Activated naive CD4-positive, alpha-beta T cell treated with anti-CD3 and anti-CD28 coated beads, Interleukin-2, amount 10 ng/mL, durations not matched to agents 7 days and 5 days (primary cell): ENCODE results near the gene P3H1.
"Not testable (repeated sequence)": the region's sequence is repeated elsewhere in the genome, so short reads cannot be mapped to it uniquely, and the experiment has no call there.

ENCODE experiments used
- CTCF ChIA-PET: fragments of 350-600 bp; sonication (Branson Sonifier 250); formaldehyde crosslinking; loops from one replicate; lab custom pipeline; 2021; ENCODE audit warnings: antibody characterized with exemption; lab: Charles Lee
- DNase-seq: peaks from one replicate; pipeline ENCODE4 v3.0.0-alpha.2; 2020
- H3K27ac Mint-ChIP-seq: one replicate; pipeline ENCODE4 v1.8.0; 2021; ENCODE audit warnings: mild to moderate bottlenecking, moderate library complexity, mixed read lengths
- H3K27me3 Mint-ChIP-seq: one replicate; pipeline ENCODE4 v1.8.0; 2021; ENCODE audit warnings: mild to moderate bottlenecking, mixed read lengths
- H3K36me3 Mint-ChIP-seq: one replicate; pipeline ENCODE4 v1.8.0; 2021; ENCODE audit warnings: mixed read lengths
- H3K4me1 Mint-ChIP-seq: one replicate; pipeline ENCODE4 v1.8.0; 2021; ENCODE audit warnings: mixed read lengths
- H3K4me3 Mint-ChIP-seq: one replicate; pipeline ENCODE4 v1.8.0; 2021; ENCODE audit warnings: mild to moderate bottlenecking, moderate library complexity, mixed read lengths
- H3K9me3 Mint-ChIP-seq: one replicate; pipeline ENCODE4 v1.8.0; 2021; ENCODE audit warnings: mixed read lengths

Gene P3H1

DNA sequence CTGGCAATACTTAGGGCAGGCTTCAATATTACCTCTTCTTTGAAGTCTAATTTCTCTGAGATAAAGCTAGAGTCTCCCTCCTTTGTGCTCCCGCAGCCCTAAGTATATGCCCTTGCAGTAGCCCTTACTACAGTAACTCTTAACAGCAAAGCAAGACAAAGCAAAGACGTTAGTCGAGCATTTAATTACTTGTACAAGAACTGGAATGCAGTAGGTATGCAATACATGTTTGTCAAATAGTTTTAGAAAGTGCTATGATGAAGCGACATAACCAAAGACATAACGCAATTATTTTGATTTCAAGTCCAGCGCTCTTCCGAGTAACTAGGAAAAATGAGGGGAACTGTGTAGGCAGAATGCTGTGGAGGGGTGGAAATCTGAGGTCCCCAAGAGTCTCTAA lies 1.6 kb downstream of the P3H1 start:
- Mint-ChIP-seq H3K9me3 (no peaks in the 10 kb centered on the region), H3K4me3 (no peak overlapping the region), H3K27me3 (no peaks in the 10 kb centered on the region), H3K27ac (no peak overlapping the region), H3K4me1 (peaks cover 35% of the 10 kb centered on the region), H3K36me3 (peaks cover 15% of the 10 kb centered on the region)
- no peak for DNase-seq
- CTCF ChIA-PET: interaction anchor here (1.6 kb wide), 1 partner anchor 147 kb away, joined by 4 read pairs; no protein-coding TSS in a partner anchor

DNA sequence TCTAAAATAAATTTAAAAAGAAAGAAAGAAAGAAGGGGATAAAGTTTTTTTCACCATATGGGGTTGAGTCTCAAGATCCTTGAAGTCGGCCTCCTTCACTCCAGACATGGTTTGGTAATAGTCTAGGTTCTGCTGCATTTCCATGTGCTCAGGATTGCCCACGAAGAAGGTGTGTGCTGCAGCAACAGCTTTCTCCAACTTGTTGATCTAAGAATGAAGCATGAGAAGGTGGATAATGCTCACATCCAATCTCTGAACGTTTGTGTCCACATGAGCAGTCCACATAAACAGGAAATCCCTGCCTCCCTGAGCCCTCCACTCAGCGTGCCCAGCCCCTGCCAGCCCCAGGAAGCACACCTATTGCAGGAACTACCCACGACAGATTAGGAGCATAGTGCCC lies 4.6 kb downstream of the P3H1 start:
- DNase-seq: no peak
- CTCF ChIA-PET: interaction anchor here (0.7 to 1.1 kb wide), 3 partner anchors 14 to 83 kb away, joined by 3 to 5 read pairs (median 3); no protein-coding TSS in a partner anchor
- Mint-ChIP-seq H3K4me3 (no peak overlapping the region), H3K9me3 (no peaks in the 10 kb centered on the region), H3K27me3 (no peaks in the 10 kb centered on the region), H3K4me1 (peaks cover 10% of the 10 kb centered on the region), H3K27ac (no peak overlapping the region), H3K36me3 (peaks cover 18% of the 10 kb centered on the region)

DNA sequence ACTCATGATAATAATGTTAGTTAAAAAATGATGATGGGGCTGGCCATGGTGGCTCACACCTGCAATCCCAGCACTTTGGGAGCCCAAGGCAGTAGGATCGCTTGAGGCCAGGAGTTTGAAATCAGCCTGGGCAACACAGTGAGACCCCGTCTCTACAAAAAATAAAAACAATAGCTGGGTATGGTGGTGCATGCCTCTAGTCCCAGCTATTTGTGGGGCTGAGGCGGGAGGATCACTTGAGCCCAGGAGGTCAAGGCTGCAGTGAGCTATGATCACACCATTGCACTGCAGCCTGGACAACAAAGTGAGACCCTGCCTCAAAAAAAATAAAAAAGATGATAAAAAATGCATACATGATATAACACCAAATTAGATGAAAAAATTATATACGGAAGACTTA lies 5.3 kb downstream of the P3H1 start:
- no peaks in the 10 kb centered on the region for H3K9me3 Mint-ChIP-seq
- DNase-seq: no peak
- H3K36me3 Mint-ChIP-seq: peaks cover 23% of the 10 kb centered on the region
- no peak overlapping the region for H3K4me3 Mint-ChIP-seq
- no peak overlapping the region for H3K27ac Mint-ChIP-seq
- H3K4me1 Mint-ChIP-seq: peaks cover 10% of the 10 kb centered on the region
- no peaks in the 10 kb centered on the region for H3K27me3 Mint-ChIP-seq
- CTCF ChIA-PET: interaction anchor here (0.7 to 1.1 kb wide), 2 partner anchors 15 to 83 kb away, joined by 3 to 5 read pairs; no protein-coding TSS in a partner anchor

DNA sequence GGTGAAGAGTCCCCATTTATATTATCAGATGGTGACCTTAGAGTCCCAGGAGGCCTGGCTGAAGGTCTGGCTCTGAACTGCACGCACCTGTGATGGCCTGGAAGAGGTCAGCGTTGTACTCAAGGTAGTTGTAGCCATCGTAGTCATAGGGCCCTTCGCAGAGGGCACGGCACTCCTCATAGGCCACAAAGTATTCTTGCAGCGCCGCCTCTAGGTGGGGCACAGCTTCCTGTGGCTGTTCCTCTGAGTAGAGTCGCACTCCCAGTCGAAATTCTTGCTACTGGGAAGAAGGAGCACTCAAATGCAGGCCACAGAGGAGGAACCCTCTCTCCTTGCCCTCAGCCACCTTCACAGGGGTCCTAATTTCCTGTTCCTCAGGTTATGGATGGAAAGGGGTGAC lies 7.7 kb downstream of the P3H1 start:
- Mint-ChIP-seq H3K36me3 (peaks cover 41% of the 10 kb centered on the region), H3K9me3 (no peaks in the 10 kb centered on the region), H3K27me3 (no peaks in the 10 kb centered on the region), H3K4me1 (peaks cover 6% of the 10 kb centered on the region), H3K4me3 (no peak overlapping the region), H3K27ac (no peak overlapping the region)
- no peak for DNase-seq
- CTCF ChIA-PET: interaction anchor here (0.7 to 1.7 kb wide), 4 partner anchors 12 to 181 kb away, joined by 3 to 5 read pairs (median 3); no protein-coding TSS in a partner anchor

DNA sequence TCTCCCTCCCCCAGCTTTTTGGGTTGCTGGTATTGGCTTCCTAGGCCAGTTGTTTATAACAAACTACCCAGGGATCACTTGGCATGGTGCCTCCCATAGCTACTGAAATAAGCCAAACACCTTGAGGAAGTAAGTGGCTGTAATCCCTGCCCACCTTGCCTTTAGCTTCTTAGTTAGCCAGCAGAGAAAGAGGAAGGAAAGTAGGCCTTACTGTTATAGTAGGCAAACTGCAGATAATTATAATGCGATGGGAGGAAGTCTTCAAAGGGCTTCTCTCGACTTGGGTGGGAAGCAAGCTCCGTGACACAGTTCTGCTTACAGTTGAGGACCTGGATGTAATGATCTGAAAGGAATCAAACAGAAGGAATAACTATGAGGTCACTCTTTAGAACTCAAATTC lies 8.2 kb downstream of the P3H1 start:
- H3K27me3 Mint-ChIP-seq: no peaks in the 10 kb centered on the region
- H3K4me3 Mint-ChIP-seq: no peak overlapping the region
- no peak for DNase-seq
- peaks cover 45% of the 10 kb centered on the region for H3K36me3 Mint-ChIP-seq
- H3K27ac Mint-ChIP-seq: no peak overlapping the region
- H3K9me3 Mint-ChIP-seq: no peaks in the 10 kb centered on the region
- peaks cover 5% of the 10 kb centered on the region for H3K4me1 Mint-ChIP-seq
- CTCF ChIA-PET: interaction anchor here (0.6 to 1.7 kb wide), 5 partner anchors 12 to 915 kb away, joined by 3 to 5 read pairs (median 3); no protein-coding TSS in a partner anchor

DNA sequence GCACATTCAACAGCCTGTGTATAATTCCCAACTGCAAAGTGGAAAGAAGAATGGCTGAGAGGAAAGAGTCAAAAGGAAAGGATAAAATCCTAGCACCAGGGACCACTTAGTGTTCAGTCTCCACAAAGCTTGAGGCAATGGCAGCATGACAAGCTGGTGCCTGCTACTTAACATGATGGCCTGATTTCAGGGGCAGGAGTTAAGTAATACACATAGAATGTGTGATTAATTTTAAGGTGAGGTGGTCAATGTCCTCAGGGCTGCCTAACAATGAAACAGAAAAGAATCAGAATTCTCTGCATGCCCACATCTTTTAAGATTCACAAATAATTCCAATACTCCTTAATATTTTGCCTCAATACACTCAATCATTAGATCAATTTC lies 8.9 kb downstream of the P3H1 start:
- H3K27ac Mint-ChIP-seq: no peak overlapping the region
- DNase-seq: no peak
- H3K4me1 Mint-ChIP-seq: peaks cover 4% of the 10 kb centered on the region
- H3K4me3 Mint-ChIP-seq: no peak overlapping the region
- CTCF ChIA-PET: interaction anchor here (0.6 to 2.3 kb wide), 5 partner anchors 9 to 915 kb away, joined by 3 to 15 read pairs (median 5); partner anchors contain the start of genes C1orf50 and P3H1
- no peaks in the 10 kb centered on the region for H3K9me3 Mint-ChIP-seq
- H3K36me3 Mint-ChIP-seq: peaks cover 50% of the 10 kb centered on the region
- no peaks in the 10 kb centered on the region for H3K27me3 Mint-ChIP-seq

DNA sequence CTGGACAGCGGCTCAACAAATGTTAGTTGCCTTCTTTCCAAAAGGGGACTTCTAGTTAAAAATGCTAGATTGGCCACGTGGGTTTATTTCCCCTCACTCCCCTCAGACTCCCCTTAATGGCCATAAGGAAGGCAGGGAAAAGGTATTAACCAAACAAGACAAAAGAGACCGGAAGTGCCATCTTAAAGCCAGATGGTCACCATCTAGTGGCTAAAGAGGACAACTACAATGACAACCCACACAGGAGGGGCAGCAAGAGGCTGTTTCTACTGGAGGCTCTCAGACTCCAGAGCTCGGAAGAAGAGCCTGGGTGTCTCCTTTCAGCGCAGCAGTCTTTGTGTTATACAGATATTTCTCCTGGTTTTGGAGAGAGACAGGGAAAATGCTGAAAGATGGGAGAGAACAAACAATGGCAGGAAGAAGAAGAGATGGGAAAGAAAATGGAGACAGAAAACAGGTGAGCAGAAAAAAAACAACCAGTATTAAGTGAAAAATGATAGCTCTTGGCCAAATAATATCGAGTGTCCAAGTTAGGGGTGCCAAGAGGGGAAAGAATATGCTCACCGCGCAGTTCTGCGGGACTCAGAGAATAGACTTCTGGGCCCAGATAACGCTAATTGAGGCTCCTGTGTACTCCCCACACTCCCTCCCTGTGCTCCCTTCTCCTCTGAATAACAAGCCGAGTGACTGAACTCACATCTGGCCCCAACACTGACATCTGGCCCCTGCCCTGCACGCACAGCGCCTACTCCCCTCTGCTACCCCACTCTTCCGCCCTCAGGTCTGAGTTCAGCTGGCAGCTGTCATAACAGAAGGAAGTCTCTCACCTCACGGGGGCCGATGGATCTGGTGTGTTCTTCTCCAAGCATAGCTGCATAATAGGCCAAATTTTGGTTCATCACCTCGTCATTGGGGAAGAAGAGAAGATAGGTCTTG lies 9.6 kb downstream of the P3H1 start:
- H3K27me3 Mint-ChIP-seq: no peaks in the 10 kb centered on the region

DNA sequence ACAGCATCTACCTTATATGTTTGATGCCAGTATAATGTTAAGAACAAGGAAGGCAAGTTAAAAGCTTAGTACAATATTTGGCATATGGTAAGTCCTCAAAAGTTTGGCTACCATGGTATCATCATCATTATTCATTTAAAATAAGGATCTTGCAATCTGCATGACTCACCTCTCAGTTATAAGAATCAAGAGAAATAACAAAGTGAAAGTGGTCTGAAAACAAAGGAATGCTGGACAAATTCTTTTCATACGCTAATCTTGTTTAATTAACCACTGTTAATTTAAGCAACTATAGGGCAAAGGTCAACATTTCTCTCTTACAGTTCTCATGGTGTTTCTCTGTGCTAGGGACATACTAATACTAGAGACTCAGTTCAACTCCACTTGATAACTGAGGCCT lies 13.8 kb downstream of the P3H1 start:
- peaks cover 66% of the 10 kb centered on the region for H3K36me3 Mint-ChIP-seq
- no peak for DNase-seq

More for the DNA sequence above, 9.6 kb downstream of the P3H1 start:
- H3K9me3 Mint-ChIP-seq: no peaks in the 10 kb centered on the region
- no peak overlapping the region for H3K4me3 Mint-ChIP-seq
- no peak for DNase-seq
- peaks cover 55% of the 10 kb centered on the region for H3K36me3 Mint-ChIP-seq
- CTCF ChIA-PET: interaction anchor here (1.1 to 2.3 kb wide), 5 partner anchors 9 to 179 kb away, joined by 3 to 15 read pairs (median 5); partner anchors contain the start of genes C1orf50 and P3H1
- H3K27ac Mint-ChIP-seq: no peak overlapping the region
- peaks cover under 1% of the 10 kb centered on the region for H3K4me1 Mint-ChIP-seq

DNA sequence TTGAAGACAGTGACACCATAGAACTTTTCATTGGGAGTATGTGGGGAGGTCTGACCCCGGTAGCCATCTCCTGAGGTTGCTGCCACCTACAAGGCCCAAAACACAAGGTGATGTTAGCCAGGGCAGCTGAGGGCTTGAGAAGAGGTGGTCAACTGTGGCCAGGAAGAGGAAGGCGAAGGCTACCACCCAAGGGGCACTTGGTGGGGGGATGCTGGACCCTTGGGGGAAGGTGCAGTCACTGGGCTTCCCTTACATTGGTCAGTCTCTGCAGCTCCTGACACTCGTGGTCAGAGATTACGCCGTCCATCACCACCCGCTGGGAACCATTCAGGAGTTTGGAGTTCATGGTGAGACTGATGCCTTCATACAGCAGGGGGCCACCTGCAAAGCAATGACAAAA lies 14.5 kb downstream of the P3H1 start:
- Mint-ChIP-seq H3K9me3 (no peaks in the 10 kb centered on the region), H3K4me1 (no peaks in the 10 kb centered on the region), H3K36me3 (peaks cover 64% of the 10 kb centered on the region), H3K27me3 (no peaks in the 10 kb centered on the region), H3K27ac (no peak overlapping the region), H3K4me3 (no peak overlapping the region)
- DNase-seq: peak; percentile 8
- CTCF ChIA-PET: interaction anchor here (1.5 kb wide), 1 partner anchor 15 kb away, joined by 3 read pairs; no protein-coding TSS in a partner anchor

More for the DNA sequence above, 13.8 kb downstream of the P3H1 start:
- H3K27me3 Mint-ChIP-seq: no peaks in the 10 kb centered on the region
- H3K4me3 Mint-ChIP-seq: no peak overlapping the region
- no peaks in the 10 kb centered on the region for H3K4me1 Mint-ChIP-seq
- CTCF ChIA-PET: interaction anchor here (1.5 kb wide), 1 partner anchor 16 kb away, joined by 3 read pairs; no protein-coding TSS in a partner anchor
- H3K27ac Mint-ChIP-seq: no peak overlapping the region
- H3K9me3 Mint-ChIP-seq: no peaks in the 10 kb centered on the region

DNA sequence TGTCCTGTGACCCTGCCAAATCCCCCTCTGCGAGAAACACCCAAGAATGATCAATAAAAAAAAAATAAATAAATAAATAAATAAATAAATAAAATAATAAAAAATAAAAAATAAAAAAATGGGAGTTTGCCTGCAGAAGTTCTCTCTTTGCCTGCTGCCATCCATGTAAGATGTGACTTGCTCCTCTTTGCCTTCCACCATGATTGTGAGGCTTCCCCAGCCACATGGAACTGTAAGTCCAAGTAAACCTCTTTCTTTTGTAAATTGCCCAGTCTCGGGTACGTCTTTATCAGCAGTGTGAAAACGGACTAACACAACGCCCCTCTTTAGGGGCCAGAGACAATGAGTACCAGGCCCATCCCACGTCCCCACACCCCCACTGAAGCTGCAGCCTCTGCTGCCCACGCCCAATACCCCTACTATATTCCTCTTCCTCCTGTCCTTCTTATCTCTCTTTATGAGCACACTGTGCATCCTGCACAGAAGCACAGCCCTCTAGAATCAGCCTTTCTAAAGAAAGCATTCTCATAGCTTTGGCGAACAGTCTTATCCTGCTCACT lies 15.2 kb downstream of the P3H1 start:
- H3K27ac Mint-ChIP-seq, H3K4me3 Mint-ChIP-seq, DNase-seq, H3K27me3 Mint-ChIP-seq, H3K4me1 Mint-ChIP-seq, H3K9me3 Mint-ChIP-seq, CTCF ChIA-PET: not testable (repeated sequence)
- peaks cover 60% of the 10 kb centered on the region for H3K36me3 Mint-ChIP-seq

DNA sequence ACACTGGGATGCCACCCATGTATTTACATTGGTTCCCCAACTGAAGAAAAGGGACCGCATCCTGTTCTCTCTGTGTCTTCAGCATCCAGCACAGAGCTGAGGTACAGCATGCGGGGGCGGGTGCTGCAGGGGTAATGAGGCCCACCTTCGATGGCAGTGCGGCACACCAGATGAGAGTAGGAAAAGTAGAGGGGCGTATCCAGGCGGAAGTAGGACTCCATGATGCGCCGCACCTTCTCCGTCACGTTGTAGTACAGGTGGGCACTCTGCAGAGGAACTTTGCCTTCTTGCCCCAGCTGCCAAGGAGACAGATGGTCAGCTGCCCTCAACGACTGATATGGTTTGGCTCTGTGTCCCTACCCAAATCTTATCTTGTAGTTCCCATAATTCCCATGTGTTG lies 16.8 kb downstream of the P3H1 start:
- no peaks in the 10 kb centered on the region for H3K4me1 Mint-ChIP-seq
- H3K27me3 Mint-ChIP-seq: no peaks in the 10 kb centered on the region
- CTCF ChIA-PET: no interaction called here
- peaks cover 50% of the 10 kb centered on the region for H3K36me3 Mint-ChIP-seq
- no peak overlapping the region for H3K4me3 Mint-ChIP-seq
- no peak for DNase-seq
- H3K9me3 Mint-ChIP-seq: no peaks in the 10 kb centered on the region
- no peak overlapping the region for H3K27ac Mint-ChIP-seq

DNA sequence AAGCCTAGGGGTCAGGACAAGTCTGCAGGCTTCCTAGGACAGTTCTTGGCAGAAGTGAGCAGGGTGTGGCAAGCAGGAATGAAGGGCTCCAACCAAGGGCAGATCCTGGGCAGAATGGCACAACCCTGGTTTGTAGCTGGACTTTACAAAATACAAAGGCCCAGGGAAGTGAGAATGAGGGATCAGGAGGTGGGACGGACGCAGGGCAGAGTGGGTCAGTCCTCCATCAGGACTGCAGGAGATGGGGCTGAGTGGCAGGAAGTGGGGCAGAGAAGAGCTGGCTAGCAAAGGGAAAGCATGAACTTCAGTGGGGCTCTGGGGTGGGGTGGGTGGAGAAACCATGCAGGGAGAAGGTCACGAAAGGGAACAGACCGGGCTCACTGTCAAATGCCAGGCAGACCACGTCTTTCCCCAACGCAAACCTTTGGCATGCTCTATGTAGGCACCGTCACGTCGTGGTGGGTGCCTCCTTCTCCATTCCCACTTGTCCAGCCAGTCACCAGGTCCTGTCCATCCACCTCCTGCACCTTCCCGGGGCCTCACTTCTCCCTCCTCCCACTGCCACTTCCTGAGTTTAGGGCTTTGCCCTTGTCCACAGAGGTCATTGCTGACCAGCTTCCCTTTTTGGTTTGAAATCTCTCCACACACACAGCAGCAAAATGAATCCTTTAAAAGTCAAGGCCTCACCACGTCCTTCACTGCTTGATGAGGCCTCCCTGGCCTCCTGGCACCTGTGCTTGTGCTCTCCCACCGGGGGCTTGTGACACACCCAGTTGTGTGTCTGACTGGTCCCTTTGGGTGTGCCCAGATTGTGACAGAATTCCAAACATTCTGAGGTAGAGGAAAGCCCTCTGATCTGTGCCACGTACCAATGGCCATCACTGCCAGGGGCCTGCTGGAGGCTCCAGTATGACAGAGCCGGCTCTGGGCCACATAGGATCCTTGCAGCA lies 18.1 kb downstream of the P3H1 start:
- Mint-ChIP-seq H3K36me3 (peaks cover 41% of the 10 kb centered on the region), H3K27ac (peak overlapping the region; percentile 70), H3K4me3 (no peak overlapping the region), H3K9me3 (no peaks in the 10 kb centered on the region), H3K27me3 (no peaks in the 10 kb centered on the region), H3K4me1 (no peaks in the 10 kb centered on the region)
- DNase-seq: peak; percentile 14
- CTCF ChIA-PET: interaction anchor here (1.1 to 3.5 kb wide), 3 partner anchors 8 to 171 kb away, joined by 3 to 17 read pairs (median 7); no protein-coding TSS in a partner anchor

DNA sequence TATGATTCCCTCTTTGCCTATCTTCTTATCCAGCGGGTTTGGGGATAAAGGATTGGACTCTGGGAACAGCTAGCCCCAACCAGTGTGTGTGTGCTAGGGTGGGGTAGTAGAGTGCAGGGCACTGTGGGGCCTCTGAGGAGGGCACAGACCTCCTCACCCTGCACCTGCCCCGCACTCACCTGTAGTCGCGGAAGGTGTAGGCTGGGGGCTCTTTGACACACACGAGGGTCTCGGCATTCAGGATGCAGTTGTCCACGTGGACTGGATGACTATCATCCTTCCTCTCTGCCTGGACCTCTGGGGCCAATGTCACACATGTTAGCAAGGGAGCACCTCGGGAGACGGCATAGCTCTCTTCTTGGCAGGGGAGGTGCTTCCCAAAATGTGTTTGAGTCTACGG lies 18.8 kb downstream of the P3H1 start:
- DNase-seq: peak; percentile 14
- H3K27me3 Mint-ChIP-seq: no peaks in the 10 kb centered on the region
- peaks cover 37% of the 10 kb centered on the region for H3K36me3 Mint-ChIP-seq
- H3K9me3 Mint-ChIP-seq: no peaks in the 10 kb centered on the region
- H3K4me1 Mint-ChIP-seq: no peaks in the 10 kb centered on the region
- H3K27ac Mint-ChIP-seq: no peak overlapping the region
- no peak overlapping the region for H3K4me3 Mint-ChIP-seq
- CTCF ChIA-PET: interaction anchor here (1.1 to 3.5 kb wide), 3 partner anchors 9 to 171 kb away, joined by 3 to 17 read pairs (median 7); no protein-coding TSS in a partner anchor
